Kidney epithelial cell (primary cell): ENCODE results near the gene UNC119B. TPM values are rescaled to one million over a fixed set of nuclear protein-coding genes. Genes with fewer than 3 reads are reported as not detected.

Experiments
- DNase-seq: peaks from one replicate; pipeline ENCODE4 v3.0.0-alpha.2; 2010; ENCODE audit warnings: low read depth
- H3K27me3 ChIP-seq: 2 replicates; pipeline ENCODE4 v1.6.0; 2011; ENCODE audit warnings: low read length; ENCODE audit not compliant: control insufficient read depth, insufficient read depth
- H3K36me3 ChIP-seq: 2 replicates; pipeline ENCODE4 v1.5.1; 2011; ENCODE audit warnings: low read length; ENCODE audit not compliant: control insufficient read depth, insufficient read depth
- H3K4me3 ChIP-seq: 2 replicates; pipeline ENCODE4 v1.5.1; 2011; ENCODE audit warnings: low read depth, mild to moderate bottlenecking, control low read depth, low read length
- total RNA-seq: library from RNA; depleted of rRNA; stranded (reverse); fragments of >200 nt; gene quantifications from 2 replicates; pipeline ENCODE4 v1.2.3, GENCODE V29; 2015
- TF ChIP-seq, protein P1 (sequence below): IDR thresholded peaks from 2 replicates; pipeline ENCODE4 v1.5.1; 2011; ENCODE audit warnings: mild to moderate bottlenecking, moderate library complexity, low read length, control low read depth, inconsistent platforms; ENCODE audit not compliant: insufficient read depth, poor library complexity, severe bottlenecking

Gene UNC119B
- total RNA-seq, 1 donor from 2014 or later, result 22.8 TPM

GRCh38 chr12:120698665-120699064 lies 11.6 kb upstream of the UNC119B start:
- Histone ChIP-seq H3K27me3 (no peaks in the 10 kb centered on the region), H3K4me3 (no peak overlapping the region), H3K36me3 (peaks cover 5% of the 10 kb centered on the region)
- TF ChIP-seq, protein P1, sequence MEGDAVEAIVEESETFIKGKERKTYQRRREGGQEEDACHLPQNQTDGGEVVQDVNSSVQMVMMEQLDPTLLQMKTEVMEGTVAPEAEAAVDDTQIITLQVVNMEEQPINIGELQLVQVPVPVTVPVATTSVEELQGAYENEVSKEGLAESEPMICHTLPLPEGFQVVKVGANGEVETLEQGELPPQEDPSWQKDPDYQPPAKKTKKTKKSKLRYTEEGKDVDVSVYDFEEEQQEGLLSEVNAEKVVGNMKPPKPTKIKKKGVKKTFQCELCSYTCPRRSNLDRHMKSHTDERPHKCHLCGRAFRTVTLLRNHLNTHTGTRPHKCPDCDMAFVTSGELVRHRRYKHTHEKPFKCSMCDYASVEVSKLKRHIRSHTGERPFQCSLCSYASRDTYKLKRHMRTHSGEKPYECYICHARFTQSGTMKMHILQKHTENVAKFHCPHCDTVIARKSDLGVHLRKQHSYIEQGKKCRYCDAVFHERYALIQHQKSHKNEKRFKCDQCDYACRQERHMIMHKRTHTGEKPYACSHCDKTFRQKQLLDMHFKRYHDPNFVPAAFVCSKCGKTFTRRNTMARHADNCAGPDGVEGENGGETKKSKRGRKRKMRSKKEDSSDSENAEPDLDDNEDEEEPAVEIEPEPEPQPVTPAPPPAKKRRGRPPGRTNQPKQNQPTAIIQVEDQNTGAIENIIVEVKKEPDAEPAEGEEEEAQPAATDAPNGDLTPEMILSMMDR, result no peak
- no peak for DNase-seq

DNA sequence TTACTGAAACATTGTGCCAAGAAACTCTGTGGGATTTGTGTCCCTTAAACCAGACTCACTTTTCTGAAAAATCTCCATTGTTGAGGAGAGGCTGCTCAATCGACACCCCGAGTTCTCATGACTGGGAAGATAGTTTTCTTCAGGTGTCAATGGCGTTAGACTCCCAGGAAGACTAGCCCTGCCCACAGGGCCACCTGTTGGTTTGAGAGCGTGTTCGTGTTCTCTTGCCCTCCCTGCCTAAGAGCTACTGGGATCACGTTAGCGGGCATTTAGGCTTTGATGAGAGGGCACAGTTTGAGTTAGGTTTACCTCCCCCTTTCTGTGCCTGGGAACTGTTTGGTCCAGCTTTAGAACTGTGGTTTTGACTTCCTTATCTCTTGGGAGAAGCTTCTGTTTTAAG lies 10.7 kb upstream of the UNC119B start:
- Histone ChIP-seq H3K4me3 (no peak overlapping the region), H3K27me3 (no peaks in the 10 kb centered on the region), H3K36me3 (peaks cover 4% of the 10 kb centered on the region)
- TF ChIP-seq, protein P1, result no peak
- no peak for DNase-seq

DNA sequence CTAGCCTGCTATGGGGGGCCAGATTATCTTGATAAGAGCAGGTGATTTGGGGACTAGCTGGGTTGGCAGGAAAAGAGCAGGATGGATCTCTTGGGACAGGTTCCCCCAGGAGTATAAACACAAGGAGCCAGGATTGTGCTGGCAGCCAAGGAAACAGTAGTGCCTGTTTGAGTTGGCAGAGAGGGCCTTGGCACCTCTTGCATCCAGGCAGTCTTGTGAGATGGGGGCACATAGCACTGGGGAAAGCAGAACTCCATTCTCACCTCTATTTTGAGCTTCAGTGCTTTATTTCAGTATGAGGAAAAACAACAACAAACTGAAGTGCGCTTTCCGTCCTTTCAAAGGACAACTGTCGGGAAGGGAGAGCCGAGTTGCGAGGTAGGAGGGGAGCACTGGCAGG lies 9.4 kb upstream of the UNC119B start:
- Histone ChIP-seq H3K36me3 (peaks cover 4% of the 10 kb centered on the region), H3K4me3 (no peak overlapping the region)
- TF ChIP-seq, protein P1, result no peak

DNA sequence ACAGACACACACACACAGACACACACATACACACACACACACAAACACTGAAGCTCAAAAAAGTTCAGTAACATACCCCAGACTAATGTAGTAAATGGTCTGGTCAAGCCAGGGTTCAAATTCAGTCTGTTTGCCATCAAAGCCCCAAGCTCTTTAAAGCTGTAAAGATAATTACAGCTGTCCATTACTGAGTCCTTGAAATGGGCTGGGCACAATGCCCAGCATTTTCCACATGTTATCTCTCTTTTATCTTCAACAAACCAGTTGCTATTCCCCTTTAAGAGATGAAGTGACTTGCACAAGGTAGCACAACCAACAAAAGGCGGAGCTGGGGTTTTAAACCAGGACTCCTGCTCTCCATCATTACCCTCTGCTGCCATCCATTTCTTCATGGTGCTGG lies 7.6 kb upstream of the UNC119B start:
- Histone ChIP-seq H3K27me3 (no peaks in the 10 kb centered on the region), H3K4me3 (no peak overlapping the region), H3K36me3 (peaks cover 4% of the 10 kb centered on the region)
- TF ChIP-seq, protein P1, result no peak
- no peak for DNase-seq

More for the DNA sequence above, 9.4 kb upstream of the UNC119B start:
- DNase-seq, result no peak
- H3K27me3 ChIP-seq, result no peaks in the 10 kb centered on the region

DNA sequence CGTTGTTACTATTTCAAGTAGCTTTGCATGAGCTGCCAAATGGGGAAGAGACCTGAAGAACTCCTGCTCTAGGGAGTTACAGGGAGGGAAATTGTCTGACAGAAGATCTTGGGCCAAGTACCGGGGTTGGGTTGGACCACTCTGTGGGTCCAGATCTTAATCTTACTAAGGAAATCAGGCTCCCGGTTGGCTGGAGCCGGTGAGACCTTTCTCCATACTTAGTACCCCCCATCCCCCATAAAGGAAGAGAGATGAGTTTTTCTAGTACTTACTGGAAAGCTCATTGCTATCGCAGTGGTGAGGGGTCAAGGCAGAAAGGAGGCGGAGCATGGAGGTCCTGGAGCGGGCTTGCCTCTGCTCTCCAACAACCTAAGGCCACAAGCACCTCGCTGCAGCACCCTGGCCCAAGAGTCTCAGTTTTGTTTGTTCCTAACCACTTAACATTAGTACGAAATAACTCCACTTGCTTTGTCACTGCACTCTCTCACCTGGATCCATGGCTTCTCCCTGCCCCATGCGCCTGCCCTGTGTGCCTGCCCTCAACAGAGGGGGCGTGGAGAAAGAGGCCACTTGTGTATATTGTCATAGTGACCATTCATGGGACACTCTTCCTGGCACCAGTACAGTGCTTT lies 6.8 kb upstream of the UNC119B start:
- no peak overlapping the region for H3K4me3 ChIP-seq
- peaks cover 3% of the 10 kb centered on the region for H3K36me3 ChIP-seq
- H3K27me3 ChIP-seq, result no peaks in the 10 kb centered on the region
- TF ChIP-seq, protein P1, result no peak
- DNase-seq, result no peak

DNA sequence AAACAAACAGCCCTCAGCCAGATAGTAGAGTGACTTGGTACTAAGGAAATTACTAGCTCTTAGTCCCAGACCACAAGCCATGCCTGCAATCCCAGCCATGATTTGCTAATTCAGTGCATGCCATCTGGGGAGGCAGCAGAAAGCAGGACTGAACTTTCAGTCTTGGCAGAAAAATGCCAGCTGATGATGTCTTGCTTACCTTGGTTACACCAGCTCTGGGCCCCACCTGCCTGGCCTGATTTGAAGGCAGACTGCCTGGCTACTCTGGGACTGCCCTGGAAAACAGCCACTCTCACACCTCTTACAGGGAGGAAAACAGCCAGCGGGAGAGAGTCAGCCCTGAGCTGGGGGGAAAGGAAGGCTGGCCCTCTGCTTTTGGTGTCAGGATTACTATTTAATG lies 4.6 kb upstream of the UNC119B start:
- H3K27me3 ChIP-seq, result no peaks in the 10 kb centered on the region
- H3K36me3 ChIP-seq, result peaks cover 3% of the 10 kb centered on the region
- TF ChIP-seq, protein P1, result no peak
- H3K4me3 ChIP-seq, result no peak overlapping the region
- DNase-seq, result no peak
